ENCODE results near the gene C4B.

- TF ChIP-seq CTCF (IDR thresholded peaks at IDR 0.05) (no peak), ZFX (IDR thresholded peaks at IDR 0.05; ENCODE audit: borderline replicate concordance) (no peak)
Measured at GRCh38 chr6:32076321-32076809, 61.8 kb downstream of the C4B start.

Data from 22Rv1 (cell line).